Adrenal gland (tissue), 12 donors: ENCODE data around the gene TCF12. TPM values are rescaled to one million over a fixed set of nuclear protein-coding genes. Genes with fewer than 3 reads are reported as not detected.

Source experiments
- DNase-seq, 7 donors: peaks; one replicate each; pipeline ENCODE4 v3.0.0-alpha.2; 2019 to 2020
- H3K27ac ChIP-seq, 5 donors: fragments of 200-600 bp; sonication (generic) in 4 of 5; 1 replicate in 3 of 5; 2 replicates in 2 of 5; pipeline versions ENCODE4 v1.5.1 to v1.8.0; 2016 to 2020; ENCODE audit warnings: mild to moderate bottlenecking in 1 of 5
- H3K27me3 ChIP-seq: fragments of 200-600 bp; 2 replicates; pipeline ENCODE4 v1.8.0; 2021
- H3K36me3 ChIP-seq, 2 donors: fragments of 200-600 bp; replicated peaks in 1 of 2; 1 replicate in 1 of 2; 2 replicates in 1 of 2; pipeline versions ENCODE4 v1.5.1 to v1.8.0; 2018 to 2022
- H3K4me1 ChIP-seq, 2 donors: fragments of 200-600 bp; replicated peaks in 1 of 2; 1 replicate in 1 of 2; 2 replicates in 1 of 2; pipeline versions ENCODE4 v1.5.1 to v1.8.0; 2018 to 2021
- H3K4me3 ChIP-seq, 4 donors: fragments of 200-600 bp; sonication (generic) in 3 of 4; one replicate each; pipeline ENCODE4 v1.5.1; 2016 to 2018
- H3K9me3 ChIP-seq, 3 donors: fragments of 200-600 bp; sonication (generic) in 1 of 3; replicated peaks in 1 of 3; 1 replicate in 2 of 3; 2 replicates in 1 of 3; pipeline versions ENCODE4 v1.5.1 to v1.8.0; 2016 to 2021
- CTCF ChIP-seq, 6 experiments: fragments of 450-650 bp in 4 of 6; fragments of 200-600 bp in 2 of 6; sonication (generic) in 1 of 6; IDR thresholded peaks; 1 replicate in 5 of 6; 2 replicates in 1 of 6; pipeline versions ENCODE4 v1.5.1 to v1.8.0; 2016 to 2021; ENCODE audit warnings: antibody characterized with exemption in 6 of 6, mild to moderate bottlenecking in 2 of 6, moderate library complexity in 1 of 6
- POLR2A ChIP-seq, 2 donors: fragments of 450-650 bp; IDR thresholded peaks; one replicate each; pipeline ENCODE4 v1.6.1; 2017; ENCODE audit warnings: antibody characterized with exemption in 2 of 2, mild to moderate bottlenecking in 2 of 2, moderate library complexity in 1 of 2
- WGBS, 4 donors: extraction: QIAGEN DNeasy Blood & Tissue Kit in 2 of 4; methylation state at CpG; one replicate each; pipeline versions ENCODE4 v1.1.5 to v1.1.7; 2013 to 2017; 5-methylcytosine and 5-hydroxymethylcytosine counted together
- intact Hi-C, 2 donors: fragments of 100-400 bp; cut with DNase I; formaldehyde crosslinking; loops; one replicate each; pipeline versions ENCODE4 v1.14.1 to v1.15.0; 2022 to 2023
- polyA plus RNA-seq, 3 donors: library from polyadenylated mRNA; stranded (reverse); fragments of 200-250 nt in 2 of 3; fragments of 350-450 nt in 1 of 3; fragmentation: Illumina TruSeq in 1 of 3; extraction: RNeasy Lipid Tissue Mini Kit (QIAGEN cat#74804) in 1 of 3; gene quantifications; one replicate each; pipeline ENCODE4 v1.2.3, GENCODE V29; 2013 to 2014
- total RNA-seq, 9 donors: library from RNA; depleted of rRNA in 4 of 9; stranded (reverse); fragments of >200 nt in 4 of 9; fragments of 120-200 nt in 1 of 9; fragmentation: NEBNext Ultra II Directional in 1 of 9; extraction: Animal tissue kit (Norgen Biotek cat#: 25700) in 1 of 9; gene quantifications; one replicate each; pipeline versions ENCODE4 v1.1.0 to v1.2.4, GENCODE V29; 2013 to 2023
- donor health status: healthy with polysubstance abuse.
- donor health status: Bipolar disorder and iron deficiency.
- donor health status: DM: yes; HTN: yes; CAD: no.
- donor health status: DM: no; HTN: no; CAD: no.
- donor health status: DM: no; HTN: no; CAD: no.
- donor health status: DM: yes; HTN: yes; CAD: no.

TCF12 gene
- total and polyA plus RNA-seq, 12 donors, result 7.6 to 121 (median 75.6) TPM

- no peak overlapping the region for H3K27ac ChIP-seq
- intact Hi-C loops, result loop anchor here (5.0 to 10.0 kb wide), 3 partner anchors 162 to 810 kb away; partner anchors contain the start of gene TCF12 (in 1 of the 2)
- TF ChIP-seq POLR2A (IDR thresholded peaks at IDR 0.05), result no peak
- TF ChIP-seq CTCF (IDR thresholded peaks at IDR 0.05), result no peak
Measured at GRCh38 chr15:57306944-57307411, 388.5 kb downstream of the TCF12 start.

GRCh38 chr15:57307527-57308169, 389.2 kb downstream of the TCF12 start:
- TF ChIP-seq CTCF (IDR thresholded peaks at IDR 0.05) (no peak), POLR2A (IDR thresholded peaks at IDR 0.05) (no peak)

More at GRCh38 chr15:57306944-57307411, 388.5 kb downstream of the TCF12 start:
- Histone ChIP-seq H3K4me1 (peaks cover 3 to 14% of the 10 kb centered on the region in 2 donors), H3K36me3 (no peaks in the 10 kb centered on the region), H3K27me3 (no peaks in the 10 kb centered on the region), H3K4me3 (peak overlapping the region in 2 of 4 donors; percentile 20 to 70), H3K9me3 (no peaks in the 10 kb centered on the region)
- WGBS, 4 donors, result 28 to 55% (median 35%) methylated on average over 9 to 24 of the region's 24 CpGs
- peak in 1 of 7 donors; percentile 50 for DNase-seq

GRCh38 chr15:57308170-57308545, 389.7 kb downstream of the TCF12 start:
- H3K9me3 ChIP-seq, result no peaks in the 10 kb centered on the region
- peaks cover 3 to 14% of the 10 kb centered on the region in 2 donors for H3K4me1 ChIP-seq
- 92 to 98% (median 96%) methylated on average over 4 to 5 of the region's 5 CpGs for WGBS, 4 donors
- no peak overlapping the region for H3K4me3 ChIP-seq
- H3K27ac ChIP-seq, result no peak overlapping the region
- TF ChIP-seq CTCF (IDR thresholded peaks at IDR 0.05), result no peak
- no peak for TF ChIP-seq POLR2A (IDR thresholded peaks at IDR 0.05)
- DNase-seq, result no peak
- intact Hi-C loops, result loop anchor here (5.0 to 10.0 kb wide), 3 partner anchors 163 to 811 kb away; partner anchors contain the start of gene TCF12 (in 1 of the 2)
- no peaks in the 10 kb centered on the region for H3K36me3 ChIP-seq
- H3K27me3 ChIP-seq, result no peaks in the 10 kb centered on the region

More at GRCh38 chr15:57307527-57308169, 389.2 kb downstream of the TCF12 start:
- H3K27ac ChIP-seq, result no peak overlapping the region
- H3K27me3 ChIP-seq, result no peaks in the 10 kb centered on the region
- H3K4me3 ChIP-seq, result no peak overlapping the region
- H3K9me3 ChIP-seq, result no peaks in the 10 kb centered on the region
- intact Hi-C loops, result loop anchor here (5.0 to 10.0 kb wide), 3 partner anchors 163 to 810 kb away; partner anchors contain the start of gene TCF12 (in 1 of the 2)
- peaks cover 3 to 14% of the 10 kb centered on the region in 2 donors for H3K4me1 ChIP-seq
- 82 to 87% (median 83%) methylated on average over 12 to 13 of the region's 13 CpGs for WGBS, 4 donors
- H3K36me3 ChIP-seq, result no peaks in the 10 kb centered on the region
- DNase-seq, result no peak

- DNase-seq, result no peak
- WGBS, 4 donors, result 75 to 82% (median 80%) methylated on average over 21 of the region's 21 CpGs
- Histone ChIP-seq H3K4me3 (no peak overlapping the region), H3K4me1 (peaks cover 3 to 14% of the 10 kb centered on the region in 2 donors), H3K27ac (no peak overlapping the region), H3K27me3 (no peaks in the 10 kb centered on the region), H3K36me3 (no peaks in the 10 kb centered on the region), H3K9me3 (no peaks in the 10 kb centered on the region)
- intact Hi-C loops, result loop anchor here (5.0 to 10.0 kb wide), 3 partner anchors 165 to 813 kb away; partner anchors contain the start of gene TCF12 (in 1 of the 2)
- TF ChIP-seq POLR2A (IDR thresholded peaks at IDR 0.05) (no peak), CTCF (IDR thresholded peaks at IDR 0.05) (no peak)
Measured at GRCh38 chr15:57309856-57310760, 391.7 kb downstream of the TCF12 start.
